Sigmoid colon (tissue), 3 donors: ENCODE measurements around the gene FBXW2.

Experiments used
- POLR2A ChIP-seq, 2 donors: fragments of 450-650 bp; IDR thresholded peaks; one replicate each; pipeline ENCODE4 v1.6.1; 2016; ENCODE audit warnings: antibody characterized with exemption in 2 of 2, mild to moderate bottlenecking in 2 of 2, moderate library complexity in 2 of 2
- TF ChIP-seq, protein P1 (sequence below), 4 experiments: fragments of 450-650 bp in 3 of 4; fragments of 200-600 bp in 1 of 4; IDR thresholded peaks; one replicate each; pipeline ENCODE4 v1.5.1; 2016 to 2019; ENCODE audit warnings: antibody characterized with exemption in 4 of 4, mild to moderate bottlenecking in 3 of 4, moderate library complexity in 2 of 4

DNA sequence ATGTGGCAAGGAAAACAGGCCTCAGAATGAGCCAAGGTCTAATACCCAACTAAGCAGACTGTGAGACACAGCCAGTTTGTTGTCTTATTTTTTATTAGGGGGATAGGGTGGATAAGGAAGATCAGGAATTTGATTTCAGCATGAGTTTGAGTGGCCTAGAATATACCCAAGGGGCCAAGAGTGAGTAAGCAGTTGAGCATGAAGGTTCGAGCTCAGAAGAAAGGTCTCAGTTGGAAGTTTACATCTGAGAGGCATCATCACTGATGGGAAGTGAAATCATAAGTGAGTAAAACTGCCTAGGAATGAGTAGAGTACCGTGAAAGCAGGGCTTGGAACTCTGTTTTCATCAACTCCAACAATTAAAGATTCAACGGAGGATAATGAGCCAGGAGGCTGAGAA, 36.9 kb upstream of the FBXW2 start:
- TF ChIP-seq, protein P1, sequence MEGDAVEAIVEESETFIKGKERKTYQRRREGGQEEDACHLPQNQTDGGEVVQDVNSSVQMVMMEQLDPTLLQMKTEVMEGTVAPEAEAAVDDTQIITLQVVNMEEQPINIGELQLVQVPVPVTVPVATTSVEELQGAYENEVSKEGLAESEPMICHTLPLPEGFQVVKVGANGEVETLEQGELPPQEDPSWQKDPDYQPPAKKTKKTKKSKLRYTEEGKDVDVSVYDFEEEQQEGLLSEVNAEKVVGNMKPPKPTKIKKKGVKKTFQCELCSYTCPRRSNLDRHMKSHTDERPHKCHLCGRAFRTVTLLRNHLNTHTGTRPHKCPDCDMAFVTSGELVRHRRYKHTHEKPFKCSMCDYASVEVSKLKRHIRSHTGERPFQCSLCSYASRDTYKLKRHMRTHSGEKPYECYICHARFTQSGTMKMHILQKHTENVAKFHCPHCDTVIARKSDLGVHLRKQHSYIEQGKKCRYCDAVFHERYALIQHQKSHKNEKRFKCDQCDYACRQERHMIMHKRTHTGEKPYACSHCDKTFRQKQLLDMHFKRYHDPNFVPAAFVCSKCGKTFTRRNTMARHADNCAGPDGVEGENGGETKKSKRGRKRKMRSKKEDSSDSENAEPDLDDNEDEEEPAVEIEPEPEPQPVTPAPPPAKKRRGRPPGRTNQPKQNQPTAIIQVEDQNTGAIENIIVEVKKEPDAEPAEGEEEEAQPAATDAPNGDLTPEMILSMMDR (IDR thresholded peaks at IDR 0.05), result no peak
- TF ChIP-seq POLR2A (IDR thresholded peaks at IDR 0.05), result no peak
